Bone marrow (tissue), 2 donors: ENCODE data around the gene SZT2.
A peak's percentile ranks its signal among the peaks of the same experiment; 100 is the strongest.

Source experiments
- DNase-seq, 2 donors: peaks; one replicate each; lab custom pipeline; 2025; lab: John Stamatoyannopoulos, UW

The SZT2 gene

GRCh38 chr1:43441894-43442637 is 52.4 kb downstream of the SZT2 start:
- DNase-seq: no peak

- no peak for DNase-seq
Observed at GRCh38 chr1:43442756-43443155, 53.1 kb downstream of the SZT2 start.

- no peak for DNase-seq
Observed at GRCh38 chr1:43443197-43443946, 53.7 kb downstream of the SZT2 start.

- no peak for DNase-seq
Observed at GRCh38 chr1:43444151-43444828, 54.6 kb downstream of the SZT2 start.

GRCh38 chr1:43444836-43445235 is 55.1 kb downstream of the SZT2 start:
- no peak for DNase-seq

- no peak for DNase-seq
Observed at GRCh38 chr1:43445606-43446387, 56.1 kb downstream of the SZT2 start.

- DNase-seq: no peak
Observed at GRCh38 chr1:43446388-43446740, 56.7 kb downstream of the SZT2 start.

GRCh38 chr1:43446881-43447835 is 57.5 kb downstream of the SZT2 start:
- DNase-seq: no peak

GRCh38 chr1:43447891-43448708 is 58.4 kb downstream of the SZT2 start:
- no peak for DNase-seq

GRCh38 chr1:43448955-43449707 is 59.4 kb downstream of the SZT2 start:
- no peak for DNase-seq

- no peak for DNase-seq
Observed at GRCh38 chr1:43449708-43450069, 60.0 kb downstream of the SZT2 start.

GRCh38 chr1:43450251-43450941 is 60.7 kb downstream of the SZT2 start:
- no peak for DNase-seq

GRCh38 chr1:43451157-43451591 is 61.5 kb downstream of the SZT2 start:
- DNase-seq: no peak

- DNase-seq: no peak
Observed at GRCh38 chr1:43451701-43452532, 62.2 kb downstream of the SZT2 start.

- DNase-seq: no peak
Observed at GRCh38 chr1:43452789-43453441, 63.2 kb downstream of the SZT2 start.

- peak; percentile 64 to 66 for DNase-seq
Observed at GRCh38 chr1:43453442-43454269, 64.0 kb downstream of the SZT2 start, which contains the start of gene HYI. Gene HYI (minus strand): TSS chr1:43453931. CDS start chr1:43453793, 138 bp downstream.
